Measurements from ENCODE around the gene ALG14.
A peak's percentile ranks its signal among the peaks of the same experiment; 100 is the strongest.
"Not testable (repeated sequence)": the region's sequence is repeated elsewhere in the genome, so short reads cannot be mapped to it uniquely, and the experiment has no call there.

The ALG14 gene

DNA sequence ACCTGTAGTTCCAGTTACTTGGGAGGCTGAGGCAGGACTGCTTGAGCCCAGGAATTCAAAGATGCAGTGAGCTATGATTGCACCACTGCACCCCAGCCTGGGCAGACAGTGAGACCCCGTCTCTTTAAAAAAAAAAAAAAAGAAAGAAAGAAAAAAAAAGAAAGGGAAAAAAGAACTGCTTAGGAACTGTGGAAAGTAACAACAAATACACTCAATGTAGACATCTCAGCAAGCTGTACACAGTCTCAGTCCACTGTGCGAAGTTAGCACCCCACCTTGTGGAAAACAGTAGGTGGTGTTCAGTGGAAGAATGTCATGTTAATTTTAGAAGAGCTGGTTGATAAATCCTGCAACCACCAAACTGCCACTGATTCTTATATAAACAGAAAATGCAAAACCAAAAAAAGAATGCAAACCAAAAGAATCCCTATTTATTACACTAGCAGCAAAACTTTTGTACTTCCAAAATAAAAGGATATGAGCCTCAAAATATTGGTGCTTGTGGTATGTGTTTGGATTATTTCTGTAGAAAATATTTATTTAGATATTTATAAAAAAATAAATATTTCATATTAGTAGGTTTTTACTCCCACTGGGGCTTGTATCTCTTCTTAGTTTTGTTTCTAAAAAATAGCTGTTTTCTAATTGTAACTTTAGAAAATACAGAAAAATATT lies 31.1 kb downstream of the ALG14 start:
- DNase-seq (ENCODE audit: low read depth): peak; percentile 65

DNA sequence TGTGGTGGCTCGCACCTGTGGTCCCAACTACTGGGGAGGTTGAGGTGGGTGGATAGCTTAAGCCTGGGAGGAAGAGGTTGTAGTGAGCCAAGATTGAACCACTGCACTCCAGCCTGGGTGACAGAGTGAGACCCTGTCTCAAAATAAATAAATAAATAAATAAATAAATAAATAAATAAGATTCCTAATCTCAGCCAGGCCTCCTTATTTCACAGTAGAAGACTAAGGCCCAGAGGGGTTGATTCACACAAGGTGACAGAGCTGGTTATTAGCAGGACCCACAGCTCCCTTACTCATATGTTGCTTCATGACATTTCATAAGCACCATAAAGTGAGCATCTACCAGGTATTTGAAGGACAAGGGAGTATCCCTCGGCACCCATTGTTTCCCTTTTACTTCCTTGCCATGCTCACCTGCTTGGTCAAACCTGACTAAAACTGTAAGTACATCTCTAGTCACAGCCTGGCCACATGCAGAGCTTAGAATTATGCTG lies 32.7 kb downstream of the ALG14 start:
- no peak for DNase-seq (ENCODE audit: low read depth)

DNA sequence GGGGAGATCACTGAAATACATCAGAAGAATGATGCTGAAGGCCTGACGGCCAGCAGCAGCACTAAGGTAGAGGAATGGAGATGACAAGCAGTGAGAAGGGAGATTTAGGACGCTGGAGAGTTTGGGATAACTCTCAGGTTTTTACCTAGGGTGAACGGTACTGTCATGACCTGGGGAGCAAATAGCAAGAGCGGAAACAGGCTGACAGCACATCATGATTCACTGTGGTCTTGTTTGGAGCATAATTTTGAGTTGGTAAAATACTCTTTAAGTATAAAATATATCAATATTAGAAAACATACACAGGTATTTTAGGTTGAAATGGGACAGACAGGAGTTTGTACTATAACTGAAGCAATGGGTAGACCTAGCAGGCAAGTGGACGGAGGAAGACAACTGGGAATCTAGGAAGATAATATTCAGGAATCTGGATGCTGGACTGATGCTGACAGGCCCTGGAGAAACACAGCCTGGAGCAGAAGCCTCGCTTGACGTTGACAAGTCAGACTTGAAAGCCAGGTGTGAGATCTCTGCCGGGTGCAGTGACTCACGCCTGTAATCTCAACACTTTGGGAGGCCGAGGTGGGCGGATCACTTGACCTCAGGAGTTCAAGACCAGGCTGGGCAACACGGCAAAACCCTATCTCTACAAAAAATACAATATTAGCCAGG lies 33.3 kb downstream of the ALG14 start:
- DNase-seq (ENCODE audit: low read depth): no peak

DNA sequence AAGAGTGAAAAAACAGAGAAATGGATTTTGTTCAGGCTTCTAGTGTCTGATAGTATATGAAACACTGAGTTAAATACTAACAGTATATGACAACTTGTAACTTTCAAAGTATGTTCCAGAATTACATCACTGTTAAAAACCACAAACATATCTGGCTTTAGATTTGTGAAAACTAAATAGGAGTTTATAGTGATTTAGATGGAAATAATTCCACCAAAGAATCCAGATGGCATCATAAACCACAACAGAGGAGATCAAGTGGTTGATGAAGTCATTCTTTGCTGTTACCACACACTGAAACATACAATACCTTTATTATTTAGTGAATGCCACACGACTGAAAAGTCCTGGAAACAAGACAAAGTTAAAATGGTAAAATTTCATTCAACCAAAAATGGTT lies 37.2 kb downstream of the ALG14 start:
- peak; percentile 67 for DNase-seq (ENCODE audit: low read depth)

DNA sequence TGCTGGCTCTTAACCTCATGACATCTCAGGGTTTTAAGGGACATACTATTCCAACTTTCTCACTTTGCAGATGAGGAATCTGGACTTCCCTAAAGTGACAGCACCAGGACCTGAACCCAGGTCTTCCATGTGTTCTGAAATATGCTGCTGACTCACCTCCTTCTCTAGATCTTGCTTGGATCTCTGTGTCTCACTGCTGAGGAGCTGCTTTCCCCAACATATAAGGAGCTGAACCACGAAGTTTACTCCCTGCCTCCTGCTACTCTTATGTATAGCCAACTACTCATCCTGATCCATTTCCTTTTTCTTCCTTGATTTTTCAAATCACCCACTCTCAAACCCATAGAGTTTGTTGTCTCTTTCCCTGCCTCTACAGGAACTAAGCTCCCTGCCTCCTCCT lies 38.2 kb downstream of the ALG14 start:
- no peak for DNase-seq (ENCODE audit: low read depth)

DNA sequence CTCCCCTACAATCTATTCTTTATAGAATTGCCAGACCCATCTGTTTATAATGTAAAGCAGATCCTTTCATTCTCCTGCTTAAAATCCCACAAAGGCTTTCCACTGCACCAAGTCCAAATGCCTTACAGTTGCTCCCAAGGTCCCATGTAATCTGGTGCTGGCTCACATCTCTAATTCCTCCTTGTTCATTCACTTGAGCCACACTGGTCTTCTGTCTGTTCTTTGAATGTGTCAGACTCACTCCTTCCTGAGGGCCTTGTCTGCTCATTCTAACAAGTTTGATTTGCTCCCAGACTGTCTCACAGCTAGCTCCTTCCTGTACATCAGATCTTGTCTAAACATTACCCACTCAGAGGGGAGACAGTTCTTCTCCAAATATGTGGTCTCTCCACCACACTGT lies 38.9 kb downstream of the ALG14 start:
- DNase-seq (ENCODE audit: low read depth): no peak

DNA sequence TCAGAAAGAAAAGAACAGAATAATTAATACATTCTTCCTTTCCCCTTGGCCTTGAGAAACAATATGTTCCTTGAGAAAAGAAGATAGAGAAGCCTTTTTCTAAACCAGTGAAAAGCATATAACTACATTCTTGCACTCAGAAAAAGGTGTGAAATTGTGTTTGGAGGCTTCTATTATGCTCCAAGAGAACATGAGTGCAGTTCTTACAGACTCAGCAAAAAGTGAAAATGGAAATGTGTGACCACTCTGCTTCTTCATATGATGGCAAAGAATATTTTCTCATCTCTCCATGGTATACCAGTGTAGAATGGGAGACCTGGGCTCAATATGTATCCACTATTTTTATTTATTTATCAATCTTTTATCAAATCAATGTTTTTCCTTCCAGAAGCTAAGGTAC lies 43.2 kb downstream of the ALG14 start:
- no peak for DNase-seq (ENCODE audit: low read depth)

DNA sequence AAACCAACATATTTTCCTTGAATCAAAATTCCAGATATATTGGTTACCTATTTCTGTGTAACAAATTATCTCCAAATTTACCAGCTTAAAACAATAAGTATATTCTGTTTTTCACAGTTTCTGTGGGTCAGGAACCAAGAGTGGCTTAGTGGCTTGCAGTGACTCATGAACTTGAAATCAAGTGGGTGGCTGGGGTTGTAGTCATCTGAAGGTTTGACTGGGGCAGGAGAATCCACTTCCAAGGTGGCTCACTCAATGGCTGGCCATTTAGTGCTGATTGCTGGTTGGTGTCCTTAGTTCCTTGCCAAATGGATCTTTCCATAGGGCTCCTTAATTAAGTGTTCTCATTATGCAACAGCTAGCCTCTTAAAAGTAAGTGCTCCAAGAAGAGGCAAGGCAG lies 43.8 kb downstream of the ALG14 start:
- DNase-seq (ENCODE audit: low read depth): no peak

DNA sequence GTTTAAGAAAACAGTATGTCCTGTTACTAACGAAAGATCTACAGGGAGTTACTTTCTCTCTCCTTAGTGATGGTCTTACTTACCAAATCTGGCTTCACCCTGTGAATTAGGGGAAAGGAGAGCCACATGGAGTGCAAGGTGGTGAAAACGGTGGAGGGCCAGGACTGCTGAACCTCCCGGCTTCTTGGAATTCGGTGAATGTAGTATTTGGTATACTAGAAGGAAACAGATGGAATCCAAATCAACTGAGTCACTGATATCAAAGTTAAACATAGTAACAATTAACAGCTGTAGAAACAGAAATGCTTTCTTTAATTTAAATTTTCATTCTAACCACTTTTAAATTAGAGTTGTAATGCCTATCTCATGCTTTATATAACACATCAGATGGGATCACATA lies 45.7 kb downstream of the ALG14 start:
- DNase-seq (ENCODE audit: low read depth): no peak

DNA sequence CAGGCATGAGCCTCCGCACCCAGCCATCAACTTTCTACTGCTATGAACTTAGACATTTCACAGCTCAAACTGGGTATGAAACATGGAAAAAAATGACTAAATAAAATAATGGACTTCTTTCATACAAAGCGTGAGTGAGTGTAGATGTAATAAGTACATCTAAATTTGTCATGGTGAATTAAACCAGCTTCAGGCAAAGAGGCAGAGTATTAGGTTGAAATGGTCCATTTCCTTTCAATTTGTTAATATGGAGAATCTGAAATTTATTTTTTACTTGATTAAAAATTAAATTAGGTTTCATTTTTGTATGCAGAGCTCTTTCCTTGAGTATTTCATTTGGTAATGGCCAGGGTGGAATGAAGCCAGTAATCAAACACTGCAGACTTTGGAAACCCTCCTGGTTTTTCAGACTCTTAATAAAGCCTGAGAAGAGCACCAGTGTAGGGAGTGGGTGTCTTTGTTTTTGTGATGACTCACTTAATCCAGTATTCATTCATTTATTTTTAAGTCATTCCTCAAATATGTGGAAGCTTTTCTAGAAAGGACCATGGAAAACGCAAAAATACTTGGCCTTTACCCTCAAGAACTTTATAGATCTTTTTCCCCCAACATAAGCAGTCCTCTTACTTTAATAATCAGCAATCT lies 49.2 kb downstream of the ALG14 start:
- DNase-seq (ENCODE audit: low read depth): peak; percentile 43

DNA sequence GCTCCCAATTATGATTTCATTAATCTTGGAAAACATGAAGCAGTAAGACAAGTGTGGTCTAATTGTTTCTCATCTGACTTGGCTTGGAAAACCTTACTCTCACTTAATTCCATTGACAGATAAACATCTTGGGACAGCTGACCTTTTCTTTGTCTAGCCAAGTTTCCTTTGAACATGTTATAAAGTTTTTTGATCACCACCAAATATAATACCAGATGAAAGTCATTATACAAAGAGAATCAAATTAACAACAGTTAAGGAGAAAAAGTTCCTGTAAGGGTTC lies 50.2 kb downstream of the ALG14 start:
- no peak for DNase-seq (ENCODE audit: low read depth)

DNA sequence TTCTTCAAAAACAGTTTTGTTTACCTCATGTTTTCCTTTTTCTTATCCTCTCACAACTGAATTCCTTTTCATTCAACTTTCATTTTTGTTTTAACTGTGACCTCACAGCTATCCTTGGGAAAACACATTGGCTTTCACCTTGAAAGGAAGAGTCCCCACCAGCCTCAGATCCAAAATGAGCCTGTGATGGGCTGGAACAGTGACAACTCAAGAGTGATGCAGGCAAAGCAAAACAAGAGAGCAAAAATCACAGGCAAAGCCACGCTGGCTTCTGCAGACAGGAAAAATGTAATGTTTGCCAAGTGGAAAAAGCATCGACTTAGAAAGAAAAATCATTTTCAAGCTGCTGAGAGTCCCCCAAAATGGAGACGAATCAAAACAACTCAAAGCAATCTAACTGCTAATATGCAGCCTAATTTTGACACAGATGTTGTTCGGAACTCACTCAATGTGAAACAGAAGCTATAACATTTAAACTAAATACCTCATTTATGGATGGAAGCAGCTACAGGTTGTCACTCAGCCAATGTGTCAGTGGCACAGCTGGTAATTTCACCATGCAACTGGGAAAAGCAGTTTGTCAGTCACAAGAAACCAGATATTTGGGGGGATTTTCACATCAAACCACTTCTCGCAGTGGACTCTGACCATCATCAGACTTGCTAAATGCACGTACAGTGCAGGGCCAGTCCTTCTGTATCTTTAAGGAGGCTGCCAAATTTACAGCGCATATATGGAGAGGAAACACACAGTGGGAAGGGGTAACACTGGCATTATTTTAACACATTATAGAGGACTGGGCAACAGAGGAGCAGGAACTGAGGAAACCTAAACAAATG lies 50.7 kb downstream of the ALG14 start:
- DNase-seq (ENCODE audit: low read depth): no peak

DNA sequence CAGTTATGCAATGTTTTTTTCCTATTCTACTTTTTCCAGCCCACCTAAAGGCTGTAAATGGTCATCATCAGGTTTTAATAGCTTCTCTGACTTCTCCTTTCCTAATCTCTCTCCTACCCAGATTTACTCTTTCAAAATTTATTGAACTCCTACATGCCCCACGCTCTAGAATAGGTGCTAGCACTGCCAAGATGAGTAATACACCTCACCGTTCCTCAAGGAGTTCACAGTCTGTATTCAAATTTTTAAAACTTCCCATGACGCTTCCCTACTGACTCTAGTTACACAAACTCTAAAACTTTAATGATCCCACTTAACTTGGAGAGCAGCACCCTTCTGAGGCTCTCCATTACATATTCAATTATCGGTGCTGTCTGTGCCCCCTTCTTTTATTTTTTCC lies 51.6 kb downstream of the ALG14 start:
- DNase-seq (ENCODE audit: low read depth): no peak

DNA sequence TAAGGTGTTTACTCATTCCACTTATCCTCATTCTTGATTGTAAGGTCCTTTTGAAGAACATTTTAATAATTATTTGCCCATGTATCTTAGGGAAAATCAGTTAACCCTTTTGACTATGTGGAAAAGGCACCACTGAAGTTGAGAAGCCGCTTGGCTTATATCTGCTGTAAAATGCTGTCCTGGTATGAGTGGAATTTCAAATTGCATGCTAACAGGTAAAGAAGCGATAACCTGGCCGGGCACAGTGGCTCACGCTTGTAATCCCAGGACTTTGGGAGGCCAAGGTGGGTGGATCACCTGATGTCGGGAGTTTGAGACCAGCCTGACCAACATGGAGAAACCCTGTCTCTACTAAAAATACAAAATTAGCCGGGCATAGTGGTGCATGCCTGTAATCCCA lies 53.3 kb downstream of the ALG14 start:
- not testable (repeated sequence) for DNase-seq (ENCODE audit: low read depth)

DNA sequence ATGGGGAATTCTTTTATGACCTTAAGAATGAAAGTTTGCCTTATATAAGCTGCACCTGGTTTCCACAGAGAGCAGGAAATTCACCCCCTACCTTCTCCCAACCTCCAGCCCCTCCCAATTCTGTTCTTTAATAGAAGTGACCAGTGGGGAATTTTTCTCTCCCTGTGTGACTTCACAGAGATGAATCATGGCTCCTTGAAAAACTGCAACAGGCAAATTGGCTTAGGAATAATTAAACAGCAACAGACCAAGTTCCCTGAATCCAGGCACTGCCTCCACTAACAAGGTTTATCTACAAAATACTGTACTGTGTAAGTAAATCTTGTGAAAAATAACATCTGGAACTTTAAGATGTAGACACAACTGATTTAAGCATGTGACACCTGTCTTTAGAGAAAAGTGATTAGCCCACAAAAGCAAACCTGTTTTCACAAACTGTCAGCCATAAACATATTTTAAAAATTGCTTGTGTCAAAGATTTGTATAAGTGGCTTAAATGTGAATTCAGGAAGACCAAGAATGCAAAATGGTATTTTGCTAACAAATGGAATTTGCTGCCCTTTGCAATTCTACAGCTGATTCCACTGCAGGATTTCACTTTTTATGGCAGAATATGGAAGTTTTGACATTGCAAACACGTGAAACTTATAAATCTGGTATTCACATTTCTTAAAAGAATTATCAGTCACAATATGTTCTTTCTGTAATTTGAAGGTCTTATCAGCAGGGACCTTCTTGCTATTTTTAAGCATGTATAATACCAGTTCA lies 54.0 kb downstream of the ALG14 start:
- DNase-seq (ENCODE audit: low read depth): no peak

DNA sequence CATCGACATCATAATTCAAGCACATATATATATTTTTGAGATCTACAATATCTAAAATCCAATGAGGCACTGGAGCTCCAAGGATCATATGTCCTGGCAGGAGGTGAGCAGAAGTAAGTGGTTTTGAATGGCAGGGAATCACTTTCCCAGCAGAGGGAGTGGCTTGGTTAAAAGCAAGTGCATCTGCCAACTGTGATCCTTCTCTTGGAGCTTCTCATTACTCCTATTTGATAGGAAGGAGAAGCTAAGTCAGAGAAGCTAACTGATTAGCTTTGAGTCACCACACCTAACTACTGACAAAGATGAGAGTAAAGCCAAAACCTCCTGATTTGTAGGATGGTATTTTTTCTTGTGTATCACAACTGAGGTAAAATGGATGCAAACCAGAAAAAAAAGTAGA lies 55.0 kb downstream of the ALG14 start:
- DNase-seq (ENCODE audit: low read depth): no peak

DNA sequence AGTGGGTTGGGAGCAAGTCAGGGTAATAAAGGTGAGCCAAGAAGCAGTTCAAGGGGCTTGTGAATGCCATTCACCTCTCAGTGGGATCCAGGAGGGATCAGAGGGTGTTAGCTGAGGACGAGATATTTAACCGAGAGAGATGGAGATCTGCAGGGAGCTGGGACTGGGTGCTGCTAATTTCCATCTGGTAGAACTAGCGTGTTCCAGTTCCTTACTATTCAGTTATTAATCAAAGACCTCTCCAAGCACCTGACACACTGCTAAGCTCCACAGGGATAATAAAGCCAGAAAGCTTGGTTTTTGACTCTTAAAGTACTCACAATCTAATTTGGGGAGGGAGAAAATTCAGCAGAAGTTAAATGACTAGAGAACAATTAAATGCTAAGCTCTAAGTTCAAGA lies 57.7 kb downstream of the ALG14 start:
- DNase-seq (ENCODE audit: low read depth): no peak

DNA sequence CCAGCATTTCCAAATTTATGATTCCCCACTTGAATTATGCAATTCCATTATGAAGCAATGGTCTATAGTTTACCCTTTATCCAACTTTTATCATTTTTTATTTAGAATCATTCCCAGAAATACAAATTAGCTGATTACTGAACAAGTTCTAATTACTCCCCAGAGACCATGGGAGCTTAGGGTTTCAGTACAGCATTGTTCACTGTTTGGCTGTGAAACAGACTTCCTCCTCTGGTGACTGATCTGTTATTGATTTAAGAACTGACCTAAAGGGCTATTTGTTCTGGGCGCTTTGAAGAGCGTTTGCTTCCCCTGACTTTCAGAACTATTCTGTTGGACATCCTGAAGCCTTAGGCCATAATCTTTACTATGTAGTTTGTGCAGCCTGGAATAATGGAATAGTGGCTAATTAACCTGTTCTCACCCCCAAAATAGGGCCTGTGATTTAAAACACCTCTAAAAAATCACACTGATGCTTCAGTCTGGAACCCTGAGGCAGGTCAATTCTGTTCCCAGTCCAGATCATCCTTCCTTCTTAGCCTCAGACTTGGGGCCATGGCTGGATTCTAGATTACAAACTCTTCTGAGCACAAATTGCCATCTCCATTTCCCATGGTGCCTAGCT lies 58.7 kb downstream of the ALG14 start:
- no peak for DNase-seq (ENCODE audit: low read depth)

DNA sequence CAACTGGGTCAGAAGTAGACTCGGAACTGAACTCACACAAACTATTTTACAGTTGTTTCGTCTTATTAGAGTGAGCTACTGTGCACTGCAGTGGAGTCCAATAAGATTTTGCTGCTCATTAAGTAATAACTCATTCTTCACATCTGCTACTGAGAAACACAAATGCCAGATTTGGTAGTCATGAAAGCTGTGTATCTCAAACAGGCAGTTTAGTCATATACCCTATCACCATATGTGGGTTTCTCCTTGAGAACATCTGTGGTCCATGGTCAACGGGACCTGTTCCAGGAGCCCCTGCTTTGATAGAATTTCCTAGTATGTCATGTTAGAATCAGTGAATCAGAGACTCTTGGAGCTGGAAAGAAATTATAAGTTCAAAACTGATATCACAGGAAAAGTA lies 60.4 kb downstream of the ALG14 start:
- DNase-seq (ENCODE audit: low read depth): peak; percentile 80

DNA sequence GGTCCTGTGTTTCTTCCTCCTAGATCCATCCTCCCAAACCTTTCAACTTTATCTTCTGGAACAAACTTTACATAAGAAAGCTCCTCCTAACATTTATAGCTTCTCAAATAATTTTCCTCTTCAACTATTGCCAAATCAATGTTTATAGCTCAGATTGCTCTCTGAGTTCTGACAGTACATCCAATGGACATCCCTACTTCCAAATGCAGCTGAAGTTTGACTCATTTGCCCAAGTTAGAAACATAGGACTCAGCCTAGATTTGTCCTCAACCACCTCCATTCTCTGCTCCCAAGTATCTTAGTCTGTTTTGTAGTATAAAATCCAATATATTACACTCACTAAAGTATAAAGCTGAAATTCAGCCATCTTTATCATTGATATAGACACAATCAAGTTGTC lies 62.6 kb downstream of the ALG14 start:
- no peak for DNase-seq (ENCODE audit: low read depth)

DNA sequence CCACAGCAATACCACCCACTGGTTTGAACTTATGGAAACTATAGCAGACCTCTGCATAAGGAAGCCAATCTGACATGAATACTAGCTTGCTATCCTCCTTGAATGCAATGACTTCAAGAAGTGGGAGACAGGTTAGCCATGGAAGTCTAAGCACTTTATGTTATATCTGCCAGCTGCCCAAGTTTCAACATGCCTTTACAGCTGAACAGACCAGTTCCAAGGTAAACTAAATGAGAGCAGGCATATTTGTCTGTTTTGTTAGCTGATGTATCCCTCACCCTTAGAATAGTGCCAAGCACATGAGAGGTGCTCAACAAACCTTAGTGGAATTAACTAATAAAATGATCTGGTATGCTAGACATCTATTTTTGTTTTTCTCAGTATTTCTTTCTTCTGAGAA lies 65.1 kb downstream of the ALG14 start:
- DNase-seq (ENCODE audit: low read depth): no peak

DNA sequence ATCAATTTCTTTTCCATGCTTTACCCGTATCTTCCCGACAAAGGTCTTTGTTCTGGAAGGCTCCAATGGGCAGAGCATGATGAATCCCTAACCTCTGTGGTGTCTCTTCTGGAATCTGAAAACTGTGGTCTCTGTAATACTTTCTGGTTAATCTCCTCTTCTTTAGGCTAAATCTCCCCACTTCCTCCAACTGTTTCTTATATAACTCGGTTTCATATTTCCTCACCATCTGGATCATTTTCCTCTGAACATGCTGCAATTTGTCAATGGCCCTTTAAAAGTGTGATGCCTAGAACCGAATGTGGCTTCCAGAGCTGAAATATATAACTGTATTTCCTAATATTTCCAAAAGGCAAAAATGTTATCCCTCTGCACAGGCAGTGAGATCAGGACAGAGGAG lies 66.1 kb downstream of the ALG14 start:
- DNase-seq (ENCODE audit: low read depth): no peak
